ENCODE results near the gene LRPPRC.

Gene LRPPRC

DNA sequence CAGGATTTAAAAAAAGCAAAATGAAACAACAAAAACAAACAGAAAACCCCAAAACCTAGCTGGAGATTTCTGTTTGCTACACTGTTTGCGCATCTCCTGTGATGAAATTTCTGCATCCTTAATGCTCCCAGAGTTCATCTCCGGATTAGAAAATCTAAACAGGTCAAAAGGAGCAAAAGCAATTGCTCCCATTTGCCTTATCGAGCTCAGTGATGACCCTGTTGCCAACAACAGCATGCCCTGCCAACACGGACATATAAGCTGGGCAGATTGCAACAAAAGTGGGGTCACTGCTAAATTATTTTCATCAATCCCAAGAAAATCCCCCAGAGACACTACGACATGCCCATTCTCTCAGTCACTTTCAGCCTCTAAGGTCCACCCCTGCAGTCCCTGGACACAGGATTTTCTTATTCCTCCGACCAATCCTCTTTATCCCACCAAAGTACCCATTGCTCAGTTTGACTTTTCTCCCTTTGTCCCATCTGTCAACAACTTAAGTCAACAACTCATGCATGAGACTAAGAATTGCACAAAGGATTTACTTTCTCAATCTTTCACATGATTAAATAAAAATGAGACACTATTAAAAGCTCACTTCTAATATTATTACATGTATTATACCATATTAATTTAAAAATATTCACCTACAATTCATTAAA lies 89.2 kb downstream of the LRPPRC start:
- no peak for DNase-seq (ENCODE audit: low spot score)

GRCh38 chr2:43905871-43906270 lies 89.9 kb downstream of the LRPPRC start:
- DNase-seq (ENCODE audit: low spot score), result no peak

DNA sequence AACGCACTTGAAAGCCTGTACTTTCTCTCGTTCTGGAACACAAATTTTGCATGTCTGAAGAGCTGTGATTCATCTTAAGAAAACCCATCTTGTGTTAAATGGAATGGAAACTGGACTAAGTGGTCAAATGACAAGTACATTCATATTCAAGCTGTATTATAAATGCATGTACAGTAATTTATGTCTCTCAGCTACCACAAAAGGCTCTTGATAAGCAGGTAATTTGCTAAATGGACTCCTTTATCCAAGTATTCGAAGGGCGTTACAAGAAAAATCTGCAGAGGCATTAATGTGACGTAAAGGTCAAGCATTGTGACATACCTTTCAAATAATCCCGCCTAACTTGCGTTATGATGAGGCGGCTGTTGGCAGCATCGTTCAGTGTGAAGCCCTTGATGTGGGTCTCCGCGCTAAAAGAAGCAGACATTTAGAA lies 90.4 kb downstream of the LRPPRC start:
- DNase-seq (ENCODE audit: low spot score), result no peak

DNA sequence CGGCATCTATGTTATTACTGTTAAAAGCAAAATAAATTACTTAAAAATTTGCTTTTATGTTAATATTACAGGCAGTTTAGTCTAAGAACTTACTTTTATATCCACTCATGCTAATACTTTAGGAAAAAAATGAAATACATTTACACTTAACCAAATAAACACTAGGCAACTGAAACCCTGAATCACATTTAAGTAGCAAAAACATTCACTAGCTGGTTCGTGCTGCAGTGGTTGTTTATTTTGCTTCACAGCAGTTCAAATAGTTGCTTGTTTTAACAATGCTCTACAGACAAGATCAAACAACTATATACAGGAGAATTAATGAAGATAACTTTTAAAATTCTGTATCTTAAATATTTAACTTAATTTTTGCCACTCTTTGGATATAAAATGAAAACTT lies 96.2 kb downstream of the LRPPRC start:
- DNase-seq (ENCODE audit: low spot score), result no peak

GRCh38 chr2:43898838-43899346 lies 96.9 kb downstream of the LRPPRC start:
- no peak for DNase-seq (ENCODE audit: low spot score)

DNA sequence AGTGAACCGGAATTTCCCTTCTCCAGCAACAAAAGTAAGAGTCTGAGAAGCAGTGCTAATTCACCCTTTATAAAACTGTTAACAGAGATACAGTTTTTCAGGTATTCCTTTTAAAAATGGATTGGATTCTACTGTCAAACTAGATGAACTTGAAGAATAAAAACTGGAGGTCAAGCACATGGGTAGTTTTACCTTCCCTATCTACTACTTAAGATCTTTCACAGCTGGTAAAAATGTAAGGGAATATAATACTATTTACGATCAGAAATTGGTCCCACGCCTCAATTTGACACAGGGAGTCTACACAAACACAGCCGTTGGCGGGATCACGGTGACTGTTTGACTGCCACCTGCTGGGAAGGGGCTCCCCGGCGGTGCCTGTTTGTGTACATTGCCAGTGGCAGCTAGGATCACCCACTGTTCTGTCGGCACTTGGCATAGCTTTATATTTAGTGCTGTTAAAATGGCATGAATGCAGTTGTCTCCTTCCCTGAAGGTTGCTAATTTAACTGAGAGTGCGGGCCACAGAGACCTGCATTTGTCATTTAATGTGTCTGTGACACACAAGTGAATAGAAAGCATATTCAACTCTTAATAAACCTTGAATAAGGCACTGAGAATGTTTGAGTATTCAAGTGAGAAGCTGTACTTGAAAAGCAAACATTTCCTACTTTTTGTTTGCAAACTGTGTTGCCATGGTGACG lies 97.5 kb downstream of the LRPPRC start:
- DNase-seq (ENCODE audit: low spot score), result peak; percentile 35

- no peak for DNase-seq (ENCODE audit: low spot score)
These were observed 98.3 kb downstream of the LRPPRC start for GRCh38 chr2:43897492-43897891.

DNA sequence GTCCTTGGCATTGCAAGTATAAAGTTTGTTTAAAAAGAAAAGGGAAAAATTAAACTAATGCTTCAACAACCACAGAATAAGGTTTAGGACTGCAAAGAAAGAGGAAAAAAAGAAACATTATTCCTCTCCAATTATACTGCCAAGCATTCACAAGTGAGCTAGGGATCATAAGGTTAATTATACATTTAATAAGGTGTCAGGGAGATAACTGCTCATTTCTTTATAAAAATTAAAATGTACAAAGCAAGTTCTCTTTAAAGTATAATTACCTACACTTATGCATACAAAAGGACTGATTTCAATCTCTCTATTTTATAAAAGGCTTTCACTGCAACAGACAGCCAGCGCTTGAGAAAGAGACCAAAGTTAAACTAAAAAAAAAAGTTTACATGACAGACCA lies 98.9 kb downstream of the LRPPRC start:
- DNase-seq (ENCODE audit: low spot score), result no peak

DNA sequence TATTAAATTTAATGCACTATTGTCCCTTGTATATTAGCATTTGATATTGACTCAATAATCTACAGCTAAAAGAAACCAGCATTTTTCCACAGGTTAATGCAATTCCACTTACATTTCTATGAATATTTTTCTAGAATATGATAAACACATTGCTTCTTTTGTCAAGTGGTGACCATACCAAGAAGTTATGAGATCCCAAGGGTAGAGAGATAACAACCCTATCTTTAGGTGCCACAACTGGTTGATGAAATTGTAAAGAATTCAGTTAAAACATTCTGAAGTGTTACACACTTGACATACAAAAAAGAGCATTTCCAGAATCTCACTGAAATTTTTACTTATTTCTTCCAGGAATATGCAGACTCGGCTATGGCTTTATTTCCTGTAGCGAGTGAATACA lies 101.0 kb downstream of the LRPPRC start:
- no peak for DNase-seq (ENCODE audit: low spot score)

GRCh38 chr2:43890855-43891254 lies 104.9 kb downstream of the LRPPRC start:
- no peak for DNase-seq (ENCODE audit: low spot score)

DNA sequence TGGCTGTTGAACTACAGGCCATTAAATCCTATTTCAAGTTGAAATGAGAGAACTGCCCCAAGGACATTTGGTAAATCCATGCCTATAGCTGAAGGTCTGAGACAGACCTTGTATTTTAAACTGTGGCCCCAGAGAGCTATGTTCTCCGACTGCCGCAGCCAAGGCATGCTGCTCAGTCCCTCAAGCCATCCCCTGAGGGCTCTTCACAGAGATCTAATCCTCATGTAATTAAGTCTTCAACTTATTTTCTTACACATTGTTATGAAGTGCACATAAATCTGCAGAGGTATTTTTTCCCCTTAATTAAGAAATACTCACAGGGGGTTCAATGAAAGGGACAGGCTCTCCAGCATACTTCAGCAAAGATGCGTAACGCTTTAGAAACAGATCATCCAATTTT lies 106.4 kb downstream of the LRPPRC start:
- DNase-seq (ENCODE audit: low spot score), result no peak

GRCh38 chr2:43887176-43887575 lies 108.6 kb downstream of the LRPPRC start:
- no peak for DNase-seq (ENCODE audit: low spot score)

DNA sequence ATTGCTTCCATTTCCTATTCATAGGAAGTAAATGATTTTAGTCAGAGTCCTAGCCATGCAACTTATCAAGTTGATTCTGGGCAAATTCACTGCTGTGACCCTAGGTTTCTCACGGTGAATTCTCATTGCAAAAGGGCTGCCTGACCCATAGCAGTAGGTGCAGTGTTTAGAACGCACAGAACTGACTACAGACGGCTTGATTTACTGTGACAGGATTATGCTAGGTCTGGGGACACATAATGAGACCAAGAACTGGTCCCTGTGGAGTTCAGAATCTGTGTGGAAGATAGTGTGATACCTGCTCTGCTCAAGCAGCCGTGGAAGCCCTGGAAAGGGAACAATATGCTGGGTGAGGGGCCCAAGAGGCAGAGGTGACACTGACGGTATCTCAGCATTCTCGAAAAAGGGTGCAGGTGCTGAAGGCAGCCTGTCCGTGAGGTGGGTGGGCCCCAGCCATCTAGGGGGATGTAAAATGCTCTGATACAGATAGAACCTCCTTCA lies 110.6 kb downstream of the LRPPRC start:
- DNase-seq (ENCODE audit: low spot score), result no peak

DNA sequence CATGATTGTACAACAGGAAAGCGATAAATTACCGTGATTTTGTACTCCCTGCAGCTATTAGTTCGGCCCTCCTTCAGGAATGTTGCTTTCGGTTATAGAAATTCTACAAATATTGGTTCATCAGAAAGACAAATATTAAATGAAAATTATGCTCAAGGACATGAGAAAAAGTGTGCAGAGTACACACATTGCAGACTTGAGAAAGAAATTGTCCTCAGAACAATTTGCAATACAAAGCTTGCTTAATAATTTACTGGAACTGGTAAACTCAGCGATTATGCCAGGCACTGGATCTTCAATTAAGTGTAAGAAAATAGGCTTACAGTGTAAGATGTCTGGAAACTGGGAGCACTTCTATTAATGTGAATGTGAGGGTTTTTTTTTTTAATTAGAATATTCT lies 111.1 kb downstream of the LRPPRC start:
- DNase-seq (ENCODE audit: low spot score), result no peak

DNA sequence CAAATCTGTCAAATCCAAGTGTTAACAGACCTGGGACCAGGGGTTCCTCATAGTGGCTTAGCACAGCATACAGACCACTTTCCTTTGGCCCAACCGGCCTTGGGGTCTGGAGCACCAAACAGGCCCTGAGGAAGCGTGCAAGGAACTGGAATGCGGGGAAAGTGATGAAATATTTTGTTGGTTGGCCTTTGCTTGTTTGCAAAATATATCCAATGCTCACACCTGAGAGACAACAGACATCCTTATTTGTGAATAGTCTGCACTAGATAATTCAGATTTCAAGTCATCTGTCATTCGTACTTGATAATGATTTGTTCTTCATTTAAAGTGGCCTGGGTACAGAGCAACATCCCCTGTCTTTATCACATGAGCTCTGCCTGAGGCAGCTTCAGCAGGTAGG lies 113.5 kb downstream of the LRPPRC start:
- DNase-seq (ENCODE audit: low spot score), result no peak

- DNase-seq (ENCODE audit: low spot score), result no peak
These were observed 114.8 kb downstream of the LRPPRC start for GRCh38 chr2:43880952-43881351.

GRCh38 chr2:43880471-43880870 lies 115.3 kb downstream of the LRPPRC start:
- no peak for DNase-seq (ENCODE audit: low spot score)

DNA sequence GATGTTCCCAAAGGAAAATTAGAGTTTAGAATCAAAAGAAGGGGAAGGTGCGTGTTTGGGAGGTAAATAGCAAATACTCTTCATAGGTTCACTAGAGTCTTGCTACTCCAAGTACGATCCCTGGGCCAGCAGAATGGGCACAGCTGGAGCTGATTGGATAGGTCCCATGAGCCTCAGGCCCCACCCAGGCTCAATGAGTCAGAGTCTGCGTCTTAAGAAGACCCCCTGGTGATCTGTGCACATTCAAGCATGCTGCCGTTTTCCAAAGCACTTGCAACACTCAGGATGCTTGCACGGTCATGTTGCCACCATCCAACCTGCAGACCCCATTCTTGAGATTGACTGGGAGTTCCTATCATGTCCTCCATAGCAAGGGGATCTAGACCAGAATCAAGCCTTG lies 116.5 kb downstream of the LRPPRC start:
- DNase-seq (ENCODE audit: low spot score), result no peak

DNA sequence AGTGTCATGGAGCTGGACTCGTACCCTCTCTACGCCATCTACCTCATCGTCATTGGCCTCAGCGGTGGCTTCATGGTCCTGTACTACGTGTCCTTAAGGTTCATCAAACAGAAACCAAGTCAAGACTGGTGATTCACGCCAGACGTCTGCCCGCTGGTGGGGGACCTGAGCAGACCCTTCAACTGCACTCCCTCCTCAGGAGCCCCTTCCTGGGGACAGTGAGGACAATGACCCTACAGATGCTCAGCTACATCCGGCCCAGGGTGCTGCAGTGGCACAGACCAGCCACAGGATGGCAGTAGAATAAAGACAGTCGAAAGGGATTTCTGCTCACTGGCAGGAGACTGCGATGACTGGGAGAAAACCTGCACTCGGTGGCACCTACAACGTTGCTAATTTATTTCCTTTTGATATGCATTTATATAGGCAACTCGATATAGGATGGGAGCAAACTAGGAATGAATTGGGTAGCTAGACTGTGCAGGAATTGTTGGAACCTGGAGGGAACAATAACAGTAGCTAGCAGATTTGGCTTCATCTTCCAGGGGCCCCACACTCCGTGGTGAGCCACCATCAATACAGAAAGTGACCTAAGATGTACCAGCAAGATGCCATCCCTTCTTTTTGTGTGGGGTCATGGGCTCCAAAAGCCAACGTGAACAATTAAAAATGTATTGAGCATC lies 117.9 kb downstream of the LRPPRC start:
- peak; percentile 74 for DNase-seq (ENCODE audit: low spot score)

GRCh38 chr2:43874776-43875451 lies 120.9 kb downstream of the LRPPRC start:
- DNase-seq (ENCODE audit: low spot score), result no peak

- no peak for DNase-seq (ENCODE audit: low spot score)
These were observed 123.6 kb downstream of the LRPPRC start for GRCh38 chr2:43872151-43872550.

DNA sequence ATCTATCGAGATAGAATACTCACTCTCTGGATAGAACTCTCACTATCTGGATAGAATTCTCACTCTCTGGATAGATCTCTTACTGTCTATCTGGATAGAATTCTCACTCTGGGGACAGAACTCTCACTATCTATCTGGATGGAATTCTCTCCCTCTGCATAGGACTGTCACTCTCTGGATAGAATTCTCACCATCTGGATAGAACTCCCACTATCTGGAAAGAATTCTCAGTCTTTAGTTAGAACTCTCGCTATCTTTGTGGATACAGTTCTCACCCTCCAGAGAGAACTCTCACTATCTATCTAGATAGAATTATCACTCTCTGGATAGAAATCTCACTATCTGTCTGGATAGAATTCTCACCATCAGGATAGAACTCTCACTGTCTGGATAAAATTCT lies 140.5 kb downstream of the LRPPRC start:
- DNase-seq (ENCODE audit: low spot score), result no peak
